HepG2 (cell line): Measurements from ENCODE around the gene ITIH3. TPM values are rescaled to one million over a fixed set of nuclear protein-coding genes. Genes with fewer than 3 reads are reported as not detected.

Experiments
- CBX2 ChIP-seq, 2 experiments: fragments of 200-600 bp in 1 of 2; sonication (generic); formaldehyde crosslinking in 1 of 2; IDR thresholded peaks; 2 replicates each; pipeline versions ENCODE4 v1.7.0 to v1.8.1; 2018 to 2022; ENCODE audit warnings: low read depth in 2 of 2, low read length in 1 of 2, mild to moderate bottlenecking in 1 of 2, missing genetic modification reagents in 1 of 2
- GMEB2 ChIP-seq: IDR thresholded peaks from 2 replicates; pipeline ENCODE4 v1.6.1; 2016; ENCODE audit warnings: missing biosample characterization, missing genetic modification reagents, low read depth
- HOXA7 ChIP-seq: sonication (generic); formaldehyde crosslinking; IDR thresholded peaks from 2 replicates; pipeline ENCODE4 v1.8.1; 2022; ENCODE audit warnings: mild to moderate bottlenecking, missing genetic modification reagents, moderate library complexity
- KLF13 ChIP-seq: sonication (generic); formaldehyde crosslinking; IDR thresholded peaks from 2 replicates; pipeline ENCODE4 v1.4.0; 2020; ENCODE audit warnings: mild to moderate bottlenecking, missing genetic modification reagents
- MAZ ChIP-seq, 2 experiments: sonication (generic) in 1 of 2; formaldehyde crosslinking in 1 of 2; IDR thresholded peaks; 2 replicates each; pipeline versions ENCODE4 v1.5.0 to v1.6.1; 2012 to 2020; ENCODE audit warnings: low read depth in 2 of 2, mild to moderate bottlenecking in 2 of 2, borderline replicate concordance in 1 of 2, improper control_type of control experiment in 1 of 2, low read length in 1 of 2, missing genetic modification reagents in 1 of 2, moderate library complexity in 1 of 2
- NBN ChIP-seq: fragments of 450-650 bp; conservative IDR thresholded peaks from 2 replicates; pipeline ENCODE4 v1.6.1; 2017
- NCOA2 ChIP-seq: sonication (generic); formaldehyde crosslinking; IDR thresholded peaks from 2 replicates; pipeline ENCODE4 v1.8.0; 2022; ENCODE audit warnings: inconsistent platforms
- PITX1 ChIP-seq: sonication (generic); formaldehyde crosslinking; IDR thresholded peaks from 2 replicates; pipeline ENCODE4 v1.5.1; 2020; ENCODE audit warnings: mild to moderate bottlenecking, missing genetic modification reagents
- RNF2 ChIP-seq: fragments of 450-650 bp; conservative IDR thresholded peaks from 2 replicates; pipeline ENCODE4 v1.6.1; 2016; ENCODE audit warnings: low read depth
- SIX1 ChIP-seq: sonication (generic); formaldehyde crosslinking; IDR thresholded peaks from 2 replicates; pipeline ENCODE4 v1.4.0; 2020; ENCODE audit warnings: missing genetic modification reagents, borderline replicate concordance
- SRSF4 ChIP-seq: fragments of 200-400 bp; formaldehyde crosslinking; IDR thresholded peaks from one replicate; pipeline ENCODE4 v1.6.1; 2018; ENCODE audit warnings: mild to moderate bottlenecking, low read depth, low read length, moderate library complexity; ENCODE audit not compliant: poor library complexity, severe bottlenecking
- THAP8 ChIP-seq: sonication (generic); formaldehyde crosslinking; IDR thresholded peaks from 2 replicates; pipeline ENCODE4 v1.5.1; 2020; ENCODE audit warnings: missing genetic modification reagents, mild to moderate bottlenecking, borderline replicate concordance
- ZNF407 ChIP-seq: sonication (generic); formaldehyde crosslinking; IDR thresholded peaks from one replicate; pipeline ENCODE4 v1.5.1; 2020; ENCODE audit warnings: mild to moderate bottlenecking, missing genetic modification reagents; ENCODE audit errors: not compliant biosample characterization
- ZNF441 ChIP-seq: sonication (generic); formaldehyde crosslinking; IDR thresholded peaks from 2 replicates; pipeline ENCODE4 v1.7.0; 2021; ENCODE audit warnings: missing genetic modification reagents, borderline replicate concordance
- ZNF547 ChIP-seq: sonication (generic); formaldehyde crosslinking; IDR thresholded peaks from 2 replicates; pipeline ENCODE4 v1.5.1; 2020; ENCODE audit warnings: mild to moderate bottlenecking, missing genetic modification reagents
- ZNF549 ChIP-seq: sonication (generic); formaldehyde crosslinking; IDR thresholded peaks from 2 replicates; pipeline ENCODE4 v1.5.0; 2020; ENCODE audit warnings: missing genetic modification reagents
- ZNF570 ChIP-seq: sonication (generic); formaldehyde crosslinking; IDR thresholded peaks from 2 replicates; pipeline ENCODE4 v1.4.0; 2020; ENCODE audit warnings: mild to moderate bottlenecking, missing genetic modification reagents, borderline replicate concordance
- ZNF614 ChIP-seq: IDR thresholded peaks from 2 replicates; pipeline ENCODE4 v1.6.1; 2018; ENCODE audit warnings: missing biosample characterization, missing genetic modification reagents, inconsistent platforms, borderline replicate concordance
- polyA plus RNA-seq, 8 experiments: library from polyadenylated mRNA; depleted of rRNA in 3 of 8; stranded (reverse) in 7 of 8; unstranded in 1 of 8; fragments of >200 nt; fragmentation: Illumina TruSeq in 4 of 8; extraction: Trizol in 4 of 8; gene quantifications; 2 replicates each; pipeline versions ENCODE4 v1.2.1 to v1.2.3, GENCODE V29; 2011 to 2016; ENCODE audit warnings: low read depth in 4 of 8, missing spikeins in 1 of 8, mixed read lengths in 1 of 8; ENCODE audit not compliant: insufficient read depth in 1 of 8
- total RNA-seq, 5 experiments: library from RNA; depleted of rRNA; stranded (reverse); fragments of >200 nt; fragmentation: Illumina TruSeq; extraction: Trizol; gene quantifications; 2 replicates each; pipeline ENCODE4 v1.2.3, GENCODE V29; 2016; ENCODE audit warnings: low read depth in 1 of 5

The ITIH3 gene
- total and polyA plus RNA-seq, 2 of the 13 experiments (the other 11 are each of a cell fraction or from before 2014, with no cell fraction given) = 105 to 632 TPM

GRCh38 chr3:52774901-52775864 lies 19.4 kb upstream of the ITIH3 start (continued):
- no peak for TF ChIP-seq CBX2 (IDR thresholded peaks at IDR 0.05; ENCODE audit: low read depth, low read length)
- no peak for TF ChIP-seq CBX2 (CRISPR knock-in tag; IDR thresholded peaks at IDR 0.05; ENCODE audit: low read depth)
- no peak for TF ChIP-seq ZNF547 (CRISPR knock-in tag)
- peak; percentile 90 for TF ChIP-seq ZNF614 (CRISPR knock-in tag)
- TF ChIP-seq GMEB2 = no peak
- TF ChIP-seq SRSF4 = no peak
- TF ChIP-seq HOXA7 (CRISPR knock-in tag) = no peak
- no peak for TF ChIP-seq THAP8 (CRISPR knock-in tag)
- no peak for TF ChIP-seq RNF2
- no peak for TF ChIP-seq NBN
- peak; percentile 60 for TF ChIP-seq SIX1
- TF ChIP-seq ZNF441 = 0 out of 2 replicates have a peak, but pooled peaks have one; percentile 60
- TF ChIP-seq ZNF407 (CRISPR knock-in tag) = no peak
- peak; percentile 84 for TF ChIP-seq PITX1
- TF ChIP-seq MAZ (IDR thresholded peaks at IDR 0.05; ENCODE audit: borderline replicate concordance, low read depth, low read length) = peak; percentile 82
- TF ChIP-seq MAZ (CRISPR knock-in tag; IDR thresholded peaks at IDR 0.05; ENCODE audit: low read depth) = peak; percentile 68
- TF ChIP-seq ZNF570 = no peak
- peak; percentile 96 for TF ChIP-seq NCOA2 (CRISPR knock-in tag)
- no peak for TF ChIP-seq ZNF549 (CRISPR knock-in tag)
- TF ChIP-seq KLF13 (CRISPR knock-in tag) = no peak
